Smooth muscle cell (in vitro differentiated cells): ENCODE measurements around the gene UBE3C. TPM values are rescaled to one million over a fixed set of nuclear protein-coding genes. Genes with fewer than 3 reads are reported as not detected.

Experiments
- DNase-seq: peaks from one replicate; lab custom pipeline; 2025; ENCODE audit not compliant: unreplicated experiment; lab: John Stamatoyannopoulos, UW
- H2AFZ ChIP-seq: fragments of 200-600 bp; sonication (generic); 2 replicates; pipeline ENCODE4 v1.6.0; 2016; ENCODE audit warnings: antibody characterized with exemption, low read depth, mild to moderate bottlenecking
- H3F3A ChIP-seq: fragments of 200-600 bp; sonication (generic); 2 replicates; pipeline ENCODE4 v1.6.0; 2017; ENCODE audit warnings: antibody characterized with exemption, low read depth
- H3K27ac ChIP-seq: fragments of 200-600 bp; sonication (generic); 2 replicates; pipeline ENCODE4 v1.5.1; 2016; ENCODE audit warnings: low read depth, mild to moderate bottlenecking
- H3K27me3 ChIP-seq: fragments of 200-600 bp; sonication (generic); 2 replicates; pipeline ENCODE4 v1.6.1; 2016; ENCODE audit warnings: low read depth, mild to moderate bottlenecking
- H3K36me3 ChIP-seq: fragments of 200-600 bp; sonication (generic); 2 replicates; pipeline ENCODE4 v1.5.1; 2016; ENCODE audit warnings: low read depth
- H3K4me1 ChIP-seq: fragments of 200-600 bp; sonication (generic); 2 replicates; pipeline ENCODE4 v1.5.1; 2016; ENCODE audit warnings: low read depth
- H3K4me2 ChIP-seq: fragments of 200-600 bp; sonication (generic); 2 replicates; pipeline ENCODE4 v1.6.0; 2016; ENCODE audit warnings: mild to moderate bottlenecking
- H3K4me3 ChIP-seq: fragments of 200-600 bp; sonication (generic); 2 replicates; pipeline ENCODE4 v1.5.1; 2016; ENCODE audit warnings: mild to moderate bottlenecking
- H3K79me2 ChIP-seq: fragments of 200-600 bp; sonication (generic); 2 replicates; pipeline ENCODE4 v1.6.0; 2016; ENCODE audit warnings: low read depth, mild to moderate bottlenecking
- H3K9ac ChIP-seq: fragments of 200-600 bp; sonication (generic); 2 replicates; pipeline ENCODE4 v1.6.0; 2016; ENCODE audit warnings: low read depth
- H3K9me3 ChIP-seq: fragments of 200-600 bp; sonication (generic); replicated peaks from 2 replicates; pipeline ENCODE4 v1.5.1; 2016; ENCODE audit warnings: low read depth
- H4K20me1 ChIP-seq: fragments of 200-600 bp; sonication (generic); 2 replicates; pipeline ENCODE4 v1.6.0; 2016; ENCODE audit warnings: low read depth
- WGBS: methylation state at CpG from one replicate; pipeline ENCODE4 v1.1.7; 2016; ENCODE audit warnings: low lambda C conversion rate; 5-methylcytosine and 5-hydroxymethylcytosine counted together
- polyA plus RNA-seq: library from polyadenylated mRNA; unstranded; fragments of >200 nt; fragmentation: Nextera tagmentation; extraction: Ambion mirVana; gene quantifications from 2 replicates; pipeline ENCODE4 v1.2.1, GENCODE V29; 2016
- total RNA-seq: library from RNA; depleted of rRNA; stranded (reverse); fragments of >200 nt; gene quantifications from 2 replicates; pipeline ENCODE4 v1.2.3, GENCODE V29; 2014
- TF ChIP-seq, protein P1 (sequence below): fragments of 200-600 bp; sonication (generic); IDR thresholded peaks from 2 replicates; pipeline ENCODE4 v1.5.1; 2017; ENCODE audit warnings: borderline replicate concordance, mild to moderate bottlenecking, antibody characterized with exemption; ENCODE audit not compliant: insufficient read depth, poor library complexity, severe bottlenecking

Gene UBE3C
- total and polyA plus RNA-seq, 2 experiments from 2014 or later, result 16.3 to 43.1 TPM

DNA sequence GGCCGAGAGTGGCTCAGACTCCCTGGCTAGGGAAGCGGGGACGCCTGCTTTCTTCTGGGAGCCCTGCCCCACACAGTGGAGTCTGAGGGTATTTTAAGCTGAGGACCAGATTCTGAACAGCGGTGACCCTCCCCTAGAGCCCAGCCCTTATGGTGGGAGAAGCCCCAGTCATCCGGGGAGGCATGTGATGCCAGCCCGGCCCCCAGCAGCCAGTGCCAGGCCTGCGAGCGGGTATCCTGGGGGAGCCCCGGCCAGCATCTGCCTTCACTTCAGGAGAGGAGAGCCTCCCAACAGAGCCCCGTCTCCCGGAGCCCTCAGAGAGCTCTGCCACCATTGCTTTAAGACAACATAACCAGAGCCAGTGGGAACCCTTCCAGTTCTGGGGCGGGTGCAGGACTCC lies 156.6 kb downstream of the UBE3C start:
- TF ChIP-seq, protein P1, sequence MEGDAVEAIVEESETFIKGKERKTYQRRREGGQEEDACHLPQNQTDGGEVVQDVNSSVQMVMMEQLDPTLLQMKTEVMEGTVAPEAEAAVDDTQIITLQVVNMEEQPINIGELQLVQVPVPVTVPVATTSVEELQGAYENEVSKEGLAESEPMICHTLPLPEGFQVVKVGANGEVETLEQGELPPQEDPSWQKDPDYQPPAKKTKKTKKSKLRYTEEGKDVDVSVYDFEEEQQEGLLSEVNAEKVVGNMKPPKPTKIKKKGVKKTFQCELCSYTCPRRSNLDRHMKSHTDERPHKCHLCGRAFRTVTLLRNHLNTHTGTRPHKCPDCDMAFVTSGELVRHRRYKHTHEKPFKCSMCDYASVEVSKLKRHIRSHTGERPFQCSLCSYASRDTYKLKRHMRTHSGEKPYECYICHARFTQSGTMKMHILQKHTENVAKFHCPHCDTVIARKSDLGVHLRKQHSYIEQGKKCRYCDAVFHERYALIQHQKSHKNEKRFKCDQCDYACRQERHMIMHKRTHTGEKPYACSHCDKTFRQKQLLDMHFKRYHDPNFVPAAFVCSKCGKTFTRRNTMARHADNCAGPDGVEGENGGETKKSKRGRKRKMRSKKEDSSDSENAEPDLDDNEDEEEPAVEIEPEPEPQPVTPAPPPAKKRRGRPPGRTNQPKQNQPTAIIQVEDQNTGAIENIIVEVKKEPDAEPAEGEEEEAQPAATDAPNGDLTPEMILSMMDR, result no peak
- Histone ChIP-seq H3K36me3 (no peaks in the 10 kb centered on the region), H3K4me1 (no peaks in the 10 kb centered on the region)

DNA sequence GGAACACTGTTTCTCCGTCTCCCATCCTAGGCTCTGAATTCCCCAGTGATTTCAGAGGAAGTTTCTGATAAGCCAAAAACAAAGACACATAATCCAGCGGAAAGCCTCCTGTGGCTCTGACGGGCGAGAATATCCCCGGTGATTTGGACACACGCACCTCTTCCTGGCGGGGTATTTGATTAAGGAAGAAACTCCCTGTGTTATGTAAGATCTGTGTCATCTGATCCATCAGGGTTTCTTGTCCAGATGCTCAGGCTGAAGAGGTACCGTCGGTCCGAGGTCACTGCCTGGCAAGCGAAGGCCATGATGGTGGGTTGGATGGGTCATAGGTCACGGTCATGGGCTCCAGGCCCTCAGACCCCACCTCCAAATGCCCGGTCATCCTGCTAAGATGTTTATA lies 158.5 kb downstream of the UBE3C start:
- TF ChIP-seq, protein P1, result no peak
- no peaks in the 10 kb centered on the region for H3K79me2 ChIP-seq
- no peaks in the 10 kb centered on the region for H3K27me3 ChIP-seq
- H3K4me2 ChIP-seq, result no peak overlapping the region
- no peak for DNase-seq
- H3K9ac ChIP-seq, result no peak overlapping the region
- no peak overlapping the region for H2AFZ ChIP-seq
- no peak overlapping the region for H3K4me3 ChIP-seq
- H3K9me3 ChIP-seq, result no peaks in the 10 kb centered on the region
- H3F3A ChIP-seq, result no peaks in the 10 kb centered on the region
- no peaks in the 10 kb centered on the region for H3K36me3 ChIP-seq
- WGBS, result 94% methylated on average over 13 of the region's 13 CpGs
- H3K4me1 ChIP-seq, result no peaks in the 10 kb centered on the region
- H4K20me1 ChIP-seq, result no peaks in the 10 kb centered on the region
- H3K27ac ChIP-seq, result no peak overlapping the region

More for the DNA sequence above, 156.6 kb downstream of the UBE3C start:
- Histone ChIP-seq H4K20me1 (no peaks in the 10 kb centered on the region), H3K4me3 (no peak overlapping the region), H3F3A (no peaks in the 10 kb centered on the region), H3K27ac (no peak overlapping the region), H3K27me3 (no peaks in the 10 kb centered on the region), H3K9ac (no peak overlapping the region), H3K9me3 (no peaks in the 10 kb centered on the region), H2AFZ (no peak overlapping the region), H3K79me2 (no peaks in the 10 kb centered on the region), H3K4me2 (no peak overlapping the region)
- DNase-seq, result no peak
- over 99% methylated on average over 12 of the region's 12 CpGs for WGBS

DNA sequence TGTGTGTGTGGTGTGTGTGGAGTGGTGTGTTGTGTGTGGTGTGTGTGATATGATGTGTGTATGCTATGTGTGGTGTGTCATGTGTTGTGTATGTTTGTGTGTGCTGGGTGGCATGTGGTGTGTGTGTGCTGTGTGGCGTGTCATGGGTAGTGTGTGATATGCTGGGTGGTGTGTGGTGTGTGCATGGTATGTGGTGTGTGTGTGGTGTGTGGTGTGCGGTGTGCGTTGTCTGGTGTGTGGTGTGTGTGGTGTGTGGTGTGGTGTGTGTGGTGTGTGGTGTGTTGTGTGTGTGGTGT lies 160.5 kb downstream of the UBE3C start:
- H3K27me3 ChIP-seq, result no peaks in the 10 kb centered on the region
- H3K4me3 ChIP-seq, result no peak overlapping the region
- no peak overlapping the region for H3K4me2 ChIP-seq
- H3K9ac ChIP-seq, result no peak overlapping the region
- no peak overlapping the region for H2AFZ ChIP-seq
- 100% methylated on average over 3 of the region's 3 CpGs for WGBS
- no peaks in the 10 kb centered on the region for H3K36me3 ChIP-seq
- no peak for DNase-seq
- no peaks in the 10 kb centered on the region for H4K20me1 ChIP-seq
- no peaks in the 10 kb centered on the region for H3K79me2 ChIP-seq
- H3K27ac ChIP-seq, result no peak overlapping the region
- H3F3A ChIP-seq, result no peaks in the 10 kb centered on the region
- TF ChIP-seq, protein P1, result no peak
- H3K9me3 ChIP-seq, result no peaks in the 10 kb centered on the region
- H3K4me1 ChIP-seq, result no peaks in the 10 kb centered on the region

DNA sequence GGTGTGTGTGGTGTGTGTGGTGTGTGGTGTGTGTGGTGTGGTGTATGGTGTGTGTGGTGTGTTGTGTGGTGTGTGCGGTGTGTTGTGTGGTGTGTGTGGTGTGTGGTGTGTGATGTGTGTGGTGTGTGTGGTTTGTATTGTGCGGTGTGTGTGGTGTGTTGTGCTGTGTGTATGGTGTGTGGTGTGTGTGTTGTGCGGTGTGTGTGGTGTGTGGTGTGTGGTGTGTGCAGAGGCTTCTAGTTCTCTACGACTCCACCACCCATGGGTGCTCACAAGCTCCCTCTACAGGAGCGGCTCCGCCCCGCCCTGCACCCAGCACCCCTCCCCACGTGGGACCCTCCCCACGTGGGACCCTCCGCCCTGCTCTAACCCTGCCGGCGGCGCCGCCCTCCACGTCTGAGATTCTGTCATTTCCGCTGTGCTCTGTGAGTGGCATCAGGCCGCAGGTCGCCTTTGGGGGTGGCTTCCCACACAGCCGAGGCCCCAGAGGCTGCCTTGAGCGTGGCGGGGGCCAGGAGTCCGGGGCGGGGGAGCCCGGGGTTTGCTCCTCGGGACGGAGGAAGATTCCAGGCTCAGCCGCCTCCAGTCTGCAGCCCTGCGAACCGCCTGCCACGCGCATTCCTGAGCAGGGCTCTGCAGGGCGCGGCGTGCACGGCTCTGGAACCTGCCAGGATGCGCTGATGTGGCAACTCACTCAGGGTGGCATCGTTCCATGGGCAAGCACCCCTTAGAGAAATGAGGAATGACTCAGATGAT lies 161.1 kb downstream of the UBE3C start:
- H3K9ac ChIP-seq, result no peak overlapping the region
- H3K4me2 ChIP-seq, result no peak overlapping the region
- no peaks in the 10 kb centered on the region for H3F3A ChIP-seq
- H3K4me1 ChIP-seq, result no peaks in the 10 kb centered on the region
- H3K4me3 ChIP-seq, result no peak overlapping the region
- TF ChIP-seq, protein P1, result no peak
- no peak overlapping the region for H3K27ac ChIP-seq
- no peak overlapping the region for H2AFZ ChIP-seq
- H3K27me3 ChIP-seq, result no peaks in the 10 kb centered on the region
- no peaks in the 10 kb centered on the region for H4K20me1 ChIP-seq
- H3K9me3 ChIP-seq, result no peaks in the 10 kb centered on the region
- no peaks in the 10 kb centered on the region for H3K36me3 ChIP-seq
- DNase-seq, result no peak
- no peaks in the 10 kb centered on the region for H3K79me2 ChIP-seq
- WGBS, result 87% methylated on average over 27 of the region's 37 CpGs
